Skeletal muscle tissue (tissue), 4 donors: ENCODE data around the gene IPO13. TPM values are rescaled to one million over a fixed set of nuclear protein-coding genes. Genes with fewer than 3 reads are reported as not detected.

Source experiments
- H3K27ac ChIP-seq: one replicate; pipeline ENCODE4 v1.7.0; 2013; ENCODE audit warnings: mild to moderate bottlenecking, low read depth, low read length, inconsistent platforms
- H3K27me3 ChIP-seq, 3 donors: one replicate each; pipeline ENCODE4 v1.7.0; 2013; ENCODE audit warnings: low read length in 3 of 3; ENCODE audit not compliant: control insufficient read depth in 3 of 3, insufficient read depth in 3 of 3
- H3K36me3 ChIP-seq, 3 donors: one replicate each; pipeline ENCODE4 v1.7.0; 2013; ENCODE audit warnings: low read length in 3 of 3; ENCODE audit not compliant: control insufficient read depth in 3 of 3, insufficient read depth in 3 of 3
- H3K4me1 ChIP-seq, 3 donors: one replicate each; pipeline ENCODE4 v1.7.0; 2013; ENCODE audit warnings: low read length in 3 of 3, mild to moderate bottlenecking in 3 of 3; ENCODE audit not compliant: control insufficient read depth in 3 of 3, insufficient read depth in 3 of 3
- H3K4me3 ChIP-seq, 3 donors: one replicate each; pipeline ENCODE4 v1.7.0; 2013; ENCODE audit warnings: low read length in 3 of 3
- H3K9ac ChIP-seq, 3 donors: one replicate each; pipeline ENCODE4 v1.7.0; 2013; ENCODE audit warnings: low read length in 3 of 3, mild to moderate bottlenecking in 3 of 3, moderate library complexity in 2 of 3, low read depth in 1 of 3
- H3K9me3 ChIP-seq, 3 donors: one replicate each; pipeline ENCODE4 v1.7.0; 2013; ENCODE audit warnings: low read length in 3 of 3; ENCODE audit not compliant: control insufficient read depth in 3 of 3
- total RNA-seq: library from RNA; depleted of rRNA; stranded (reverse); fragments of >200 nt; gene quantifications from one replicate; pipeline ENCODE4 v1.2.3, GENCODE V29; 2014
- donor health status: Osteomylitis.

Gene IPO13
- total RNA-seq, 1 donor from 2014 or later = 11.0 TPM

- peaks cover 51 to 61% (median 60%) of the 10 kb centered on the region in 3 donors for H3K4me1 ChIP-seq
- H3K27me3 ChIP-seq = no peaks in the 10 kb centered on the region
- peak overlapping the region in 1 of 3 donors; percentile 98 for H3K4me3 ChIP-seq
- peaks cover 24 to 39% (median 27%) of the 10 kb centered on the region in 3 donors for H3K36me3 ChIP-seq
- peak overlapping the region; percentile 54 for H3K27ac ChIP-seq
- peak overlapping the region in 1 of 3 donors; percentile 54 for H3K9ac ChIP-seq
- H3K9me3 ChIP-seq = no peaks in the 10 kb centered on the region
These were observed 24.7 kb downstream of the IPO13 start for GRCh38 chr1:43971336-43971980.

GRCh38 chr1:43973981-43974442 is 27.3 kb downstream of the IPO13 start:
- peaks cover 69 to 84% (median 80%) of the 10 kb centered on the region in 3 donors for H3K4me1 ChIP-seq
- peaks cover 25 to 45% (median 32%) of the 10 kb centered on the region in 3 donors for H3K36me3 ChIP-seq
- H3K9ac ChIP-seq = peak overlapping the region; percentile 80 to 95 (median 94)
- peak overlapping the region; percentile 86 to 94 (median 90) for H3K4me3 ChIP-seq
- H3K9me3 ChIP-seq = no peaks in the 10 kb centered on the region
- peak overlapping the region; percentile 96 for H3K27ac ChIP-seq
- H3K27me3 ChIP-seq = no peaks in the 10 kb centered on the region

- H3K4me3 ChIP-seq = peak within 1 kb of the TSS; percentile 88 to 94 (median 90)
- H3K27me3 ChIP-seq = no peaks in the 10 kb centered on the region
- H3K9ac ChIP-seq = peak within 1 kb of the TSS; percentile 90 to 95 (median 94)
- peak within 1 kb of the TSS; percentile 96 for H3K27ac ChIP-seq
- no peaks in the 10 kb centered on the region for H3K9me3 ChIP-seq
- peaks cover 25 to 45% (median 32%) of the 10 kb centered on the region in 3 donors for H3K36me3 ChIP-seq
- peaks cover 66 to 84% (median 79%) of the 10 kb centered on the region in 3 donors for H3K4me1 ChIP-seq
These were observed 27.9 kb downstream of the IPO13 start, which contains the start of gene ATP6V0B for GRCh38 chr1:43974443-43975248. ATP6V0B (plus strand) TSS chr1:43974960; CDS start chr1:43975041, 81 bp downstream.

- Histone ChIP-seq H3K36me3 (peaks cover 25 to 43% (median 32%) of the 10 kb centered on the region in 3 donors), H3K9me3 (no peaks in the 10 kb centered on the region), H3K4me3 (peak overlapping the region; percentile 88 to 94 (median 90)), H3K27ac (peak overlapping the region; percentile 96), H3K4me1 (peaks cover 68 to 86% (median 82%) of the 10 kb centered on the region in 3 donors), H3K9ac (peak overlapping the region; percentile 90 to 95 (median 94)), H3K27me3 (no peaks in the 10 kb centered on the region)
These were observed 28.7 kb downstream of the IPO13 start for GRCh38 chr1:43975249-43975961.

GRCh38 chr1:43976045-43976444 is 29.3 kb downstream of the IPO13 start:
- peaks cover 25 to 39% (median 32%) of the 10 kb centered on the region in 3 donors for H3K36me3 ChIP-seq
- no peaks in the 10 kb centered on the region for H3K9me3 ChIP-seq
- peaks cover 64 to 86% (median 78%) of the 10 kb centered on the region in 3 donors for H3K4me1 ChIP-seq
- peak overlapping the region; percentile 96 for H3K27ac ChIP-seq
- peak overlapping the region in 2 of 3 donors; percentile 94 to 95 for H3K9ac ChIP-seq
- peak overlapping the region; percentile 88 to 94 (median 90) for H3K4me3 ChIP-seq
- no peaks in the 10 kb centered on the region for H3K27me3 ChIP-seq

- H3K36me3 ChIP-seq = peaks cover 26 to 35% (median 30%) of the 10 kb centered on the region in 3 donors
- no peaks in the 10 kb centered on the region for H3K27me3 ChIP-seq
- no peak overlapping the region for H3K27ac ChIP-seq
- H3K9ac ChIP-seq = peak overlapping the region in 1 of 3 donors; percentile 94
- H3K4me1 ChIP-seq = peaks cover 55 to 78% (median 70%) of the 10 kb centered on the region in 3 donors
- H3K9me3 ChIP-seq = no peaks in the 10 kb centered on the region
- H3K4me3 ChIP-seq = no peak overlapping the region
These were observed 30.1 kb downstream of the IPO13 start for GRCh38 chr1:43976890-43977289.

- no peaks in the 10 kb centered on the region for H3K9me3 ChIP-seq
- peaks cover 51 to 71% (median 62%) of the 10 kb centered on the region in 3 donors for H3K4me1 ChIP-seq
- peak overlapping the region; percentile 19 for H3K27ac ChIP-seq
- peak overlapping the region in 1 of 3 donors; percentile 16 for H3K9ac ChIP-seq
- no peaks in the 10 kb centered on the region for H3K27me3 ChIP-seq
- H3K36me3 ChIP-seq = peaks cover 21 to 28% (median 27%) of the 10 kb centered on the region in 3 donors
- no peak overlapping the region for H3K4me3 ChIP-seq
These were observed 30.9 kb downstream of the IPO13 start for GRCh38 chr1:43977376-43978263.

GRCh38 chr1:43978264-43978550 is 31.5 kb downstream of the IPO13 start:
- Histone ChIP-seq H3K27me3 (no peaks in the 10 kb centered on the region), H3K9me3 (no peaks in the 10 kb centered on the region), H3K36me3 (peaks cover 20 to 27% (median 27%) of the 10 kb centered on the region in 3 donors), H3K4me3 (peak overlapping the region in 1 of 3 donors; percentile 71), H3K4me1 (peaks cover 51 to 65% (median 56%) of the 10 kb centered on the region in 3 donors), H3K9ac (peak overlapping the region in 1 of 3 donors; percentile 16), H3K27ac (peak overlapping the region; percentile 19)
